ENCODE results near the gene KLHDC1. TPM values are rescaled to one million over a fixed set of nuclear protein-coding genes. Genes with fewer than 3 reads are reported as not detected.
"Not testable (repeated sequence)": the region's sequence is repeated elsewhere in the genome, so short reads cannot be mapped to it uniquely, and the experiment has no call there.

Gene KLHDC1
- total RNA-seq, 1 donor from 2014 or later = 1.1 TPM

- no peak for FAIRE-seq
- Histone ChIP-seq H3K36me3 (ENCODE audit: control insufficient read depth, insufficient read depth, low read length) (no peaks in the 10 kb centered on the region), H3K4me3 (ENCODE audit: low read depth, low read length) (no peak overlapping the region), H3K27me3 (ENCODE audit: control insufficient read depth, insufficient read depth, low read length) (no peaks in the 10 kb centered on the region)
- TF ChIP-seq CTCF (IDR thresholded peaks at IDR 0.05; ENCODE audit: insufficient read depth, low read length, severe bottlenecking) = no peak
- no peak for DNase-seq (ENCODE audit: low read depth)
Observed at GRCh38 chr14:49691031-49691430, 1.9 kb upstream of the KLHDC1 start.

GRCh38 chr14:49692193-49692757, 645 bp upstream of the KLHDC1 start:
- Histone ChIP-seq H3K4me3 (ENCODE audit: low read depth, low read length) (peak overlapping the region; percentile 89), H3K36me3 (ENCODE audit: control insufficient read depth, insufficient read depth, low read length) (no peaks in the 10 kb centered on the region), H3K27me3 (ENCODE audit: control insufficient read depth, insufficient read depth, low read length) (no peaks in the 10 kb centered on the region)
- FAIRE-seq (no peak), DNase-seq (ENCODE audit: low read depth) (peak; percentile 33)
- TF ChIP-seq CTCF (IDR thresholded peaks at IDR 0.05; ENCODE audit: insufficient read depth, low read length, severe bottlenecking) = no peak

GRCh38 chr14:49693735-49694124, 810 bp downstream of the KLHDC1 start:
- FAIRE-seq; H3K27me3 ChIP-seq (ENCODE audit: control insufficient read depth, insufficient read depth, low read length); H3K36me3 ChIP-seq (ENCODE audit: control insufficient read depth, insufficient read depth, low read length); DNase-seq (ENCODE audit: low read depth): not testable (repeated sequence)
- H3K4me3 ChIP-seq (ENCODE audit: low read depth, low read length) = peak overlapping the region; percentile 89

GRCh38 chr14:49702725-49703124, 9.8 kb downstream of the KLHDC1 start:
- no peak overlapping the region for H3K4me3 ChIP-seq (ENCODE audit: low read depth, low read length)
- H3K36me3 ChIP-seq (ENCODE audit: control insufficient read depth, insufficient read depth, low read length) = peaks cover 1% of the 10 kb centered on the region
- no peak for FAIRE-seq
- no peak for TF ChIP-seq CTCF (IDR thresholded peaks at IDR 0.05; ENCODE audit: insufficient read depth, low read length, severe bottlenecking)
- DNase-seq (ENCODE audit: low read depth) = no peak
- no peaks in the 10 kb centered on the region for H3K27me3 ChIP-seq (ENCODE audit: control insufficient read depth, insufficient read depth, low read length)

GRCh38 chr14:49703965-49704364, 11.0 kb downstream of the KLHDC1 start:
- peaks cover 1% of the 10 kb centered on the region for H3K36me3 ChIP-seq (ENCODE audit: control insufficient read depth, insufficient read depth, low read length)
- FAIRE-seq (no peak), DNase-seq (ENCODE audit: low read depth) (no peak)
- no peak overlapping the region for H3K4me3 ChIP-seq (ENCODE audit: low read depth, low read length)
- H3K27me3 ChIP-seq (ENCODE audit: control insufficient read depth, insufficient read depth, low read length) = no peaks in the 10 kb centered on the region
- TF ChIP-seq CTCF (IDR thresholded peaks at IDR 0.05; ENCODE audit: insufficient read depth, low read length, severe bottlenecking) = no peak

GRCh38 chr14:49704471-49704870, 11.6 kb downstream of the KLHDC1 start:
- H3K36me3 ChIP-seq (ENCODE audit: control insufficient read depth, insufficient read depth, low read length); H3K4me3 ChIP-seq (ENCODE audit: low read depth, low read length); FAIRE-seq: not testable (repeated sequence)

GRCh38 chr14:49710993-49711392, 18.1 kb downstream of the KLHDC1 start:
- not testable (repeated sequence) for H3K27me3 ChIP-seq (ENCODE audit: control insufficient read depth, insufficient read depth, low read length); DNase-seq (ENCODE audit: low read depth); H3K4me3 ChIP-seq (ENCODE audit: low read depth, low read length); FAIRE-seq; H3K36me3 ChIP-seq (ENCODE audit: control insufficient read depth, insufficient read depth, low read length)

More at GRCh38 chr14:49704471-49704870, 11.6 kb downstream of the KLHDC1 start:
- not testable (repeated sequence) for H3K27me3 ChIP-seq (ENCODE audit: control insufficient read depth, insufficient read depth, low read length); DNase-seq (ENCODE audit: low read depth)
